GM23338 (cell line): ENCODE data around the gene HSF2BP. TPM values are rescaled to one million over a fixed set of nuclear protein-coding genes. Genes with fewer than 3 reads are reported as not detected.
"Not testable (repeated sequence)": the region's sequence is repeated elsewhere in the genome, so short reads cannot be mapped to it uniquely, and the experiment has no call there.

ENCODE experiments used
- ATAC-seq: fragments of 200-7000 bp; cut with Tn5 transposase; 3 replicates; pipeline ENCODE4 v1.9.1; 2020
- DNase-seq: peaks from one replicate; pipeline ENCODE4 v3.0.0-alpha.2; 2015; ENCODE audit warnings: low spot score
- H2AFZ ChIP-seq: fragments of 200-600 bp; sonication (generic); 2 replicates; pipeline ENCODE4 v1.8.0; 2016; ENCODE audit warnings: antibody characterized with exemption, mild to moderate bottlenecking, moderate library complexity
- H3F3A ChIP-seq: fragments of 200-600 bp; sonication (generic); replicated peaks from 2 replicates; pipeline ENCODE4 v1.8.0; 2017; ENCODE audit warnings: antibody characterized with exemption, mixed run types, low read depth
- H3K27ac ChIP-seq: fragments of 200-600 bp; sonication (generic); 2 replicates; pipeline ENCODE4 v1.6.1; 2016; ENCODE audit warnings: low read depth
- H3K27me3 ChIP-seq: fragments of 200-600 bp; sonication (generic); 2 replicates; pipeline ENCODE4 v1.8.0; 2016; ENCODE audit warnings: mild to moderate bottlenecking, mixed run types, moderate library complexity; ENCODE audit not compliant: insufficient read depth
- H3K36me3 ChIP-seq: fragments of 200-600 bp; sonication (generic); 2 replicates; pipeline ENCODE4 v1.8.0; 2016; ENCODE audit warnings: mild to moderate bottlenecking; ENCODE audit not compliant: insufficient read depth
- H3K4me1 ChIP-seq: fragments of 200-600 bp; sonication (generic); 2 replicates; pipeline ENCODE4 v1.8.0; 2016; ENCODE audit warnings: mild to moderate bottlenecking, moderate library complexity; ENCODE audit not compliant: insufficient read depth
- H3K4me2 ChIP-seq: fragments of 200-600 bp; sonication (generic); 2 replicates; pipeline ENCODE4 v1.7.1; 2017; ENCODE audit warnings: mixed run types
- H3K4me3 ChIP-seq: fragments of 200-600 bp; sonication (generic); 2 replicates; pipeline ENCODE4 v1.6.1; 2016; ENCODE audit warnings: mixed run types
- H3K79me2 ChIP-seq: fragments of 200-600 bp; sonication (generic); replicated peaks from 2 replicates; pipeline ENCODE4 v1.8.0; 2017; ENCODE audit warnings: mild to moderate bottlenecking; ENCODE audit not compliant: insufficient read depth
- H3K9me2 ChIP-seq: fragments of 200-600 bp; sonication (generic); 2 replicates; pipeline ENCODE4 v1.8.0; 2017; ENCODE audit not compliant: insufficient read depth
- H4K20me1 ChIP-seq: fragments of 200-600 bp; sonication (generic); replicated peaks from 2 replicates; pipeline ENCODE4 v1.8.0; 2017; ENCODE audit warnings: mild to moderate bottlenecking; ENCODE audit not compliant: insufficient read depth
- H3K27ac Mint-ChIP-seq: 2 replicates; pipeline ENCODE4 v1.8.0; 2020; ENCODE audit warnings: inconsistent platforms, mild to moderate bottlenecking, moderate library complexity, mixed read lengths
- H3K27me3 Mint-ChIP-seq: 3 replicates; pipeline ENCODE4 v1.8.0; 2022; ENCODE audit warnings: low read depth, mild to moderate bottlenecking, moderate library complexity, mixed read lengths, inconsistent platforms; ENCODE audit not compliant: insufficient read depth, poor library complexity
- H3K36me3 Mint-ChIP-seq: 3 replicates; pipeline ENCODE4 v1.8.0; 2021; ENCODE audit warnings: low read depth, mild to moderate bottlenecking, inconsistent platforms, moderate library complexity, mixed read lengths
- H3K4me1 Mint-ChIP-seq: 3 replicates; pipeline ENCODE4 v1.8.0; 2020; ENCODE audit warnings: mild to moderate bottlenecking, inconsistent platforms, mixed read lengths
- H3K4me3 Mint-ChIP-seq: 3 replicates; pipeline ENCODE4 v1.8.0; 2021; ENCODE audit warnings: moderate library complexity, mild to moderate bottlenecking, inconsistent platforms, mixed read lengths
- H3K9me3 Mint-ChIP-seq: 3 replicates; pipeline ENCODE4 v1.8.0; 2020; ENCODE audit warnings: moderate library complexity, mild to moderate bottlenecking, inconsistent platforms, mixed read lengths
- polyA plus RNA-seq: library from polyadenylated mRNA; unstranded; fragments of >200 nt; fragmentation: Nextera tagmentation; extraction: Ambion mirVana; gene quantifications from 2 replicates; pipeline ENCODE4 v1.2.1, GENCODE V29; 2016
- total RNA-seq: library from RNA; depleted of rRNA; stranded (reverse); fragments of >200 nt; shearing (Covaris generic); gene quantifications from 2 replicates; pipeline ENCODE4 v1.2.3, GENCODE V29; 2014

Gene HSF2BP
- total and polyA plus RNA-seq, 2 experiments from 2014 or later, result 0.78 to 2.0 TPM

DNA sequence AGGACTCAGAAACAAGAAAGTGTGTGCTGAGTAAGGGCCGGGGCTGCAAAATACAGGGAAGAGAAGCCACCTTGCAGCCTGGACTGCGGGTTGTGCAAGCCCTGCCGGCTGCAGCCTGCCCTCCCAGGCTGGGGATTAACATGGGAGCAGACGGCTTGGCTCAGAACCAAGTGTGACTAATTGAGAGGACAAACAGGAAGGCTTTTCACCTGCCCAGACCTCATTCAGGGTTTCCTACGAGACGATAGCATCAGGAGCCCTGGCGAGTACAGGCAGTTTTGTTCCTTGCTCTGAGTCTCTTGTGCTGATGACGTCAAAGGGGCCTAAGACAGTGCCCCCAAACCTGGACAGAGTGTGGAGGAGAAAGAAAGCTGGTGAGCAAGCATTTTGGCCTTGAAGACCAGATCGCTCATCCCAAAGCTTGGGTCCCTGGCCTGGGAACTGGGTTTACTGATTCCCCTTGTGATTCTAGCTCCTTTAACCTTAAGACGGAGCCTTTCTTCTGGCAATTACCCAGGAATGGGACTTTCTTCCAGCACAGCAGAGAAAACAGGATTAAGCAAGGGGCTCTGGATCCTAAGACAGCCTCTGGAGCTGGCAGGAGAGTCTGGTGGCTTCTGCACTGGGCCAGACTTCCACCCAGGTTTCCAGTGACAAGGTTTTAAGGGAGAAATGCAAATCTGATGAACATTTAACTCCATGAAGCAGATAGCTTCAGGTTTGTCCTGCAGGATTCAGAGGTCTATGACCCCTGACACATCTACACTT is 142.2 kb downstream of the HSF2BP start:
- not testable (repeated sequence) for H3K27ac ChIP-seq, H3K4me2 ChIP-seq, H3K9me3 Mint-ChIP-seq, H3K27me3 ChIP-seq, H3K4me3 Mint-ChIP-seq, DNase-seq, H2AFZ ChIP-seq, H3K79me2 ChIP-seq, H3K4me3 ChIP-seq, H3K4me1 Mint-ChIP-seq, H3F3A ChIP-seq, ATAC-seq, H3K27ac Mint-ChIP-seq, H3K36me3 ChIP-seq, H3K36me3 Mint-ChIP-seq, H3K4me1 ChIP-seq, H3K9me2 ChIP-seq, H3K27me3 Mint-ChIP-seq, H4K20me1 ChIP-seq

DNA sequence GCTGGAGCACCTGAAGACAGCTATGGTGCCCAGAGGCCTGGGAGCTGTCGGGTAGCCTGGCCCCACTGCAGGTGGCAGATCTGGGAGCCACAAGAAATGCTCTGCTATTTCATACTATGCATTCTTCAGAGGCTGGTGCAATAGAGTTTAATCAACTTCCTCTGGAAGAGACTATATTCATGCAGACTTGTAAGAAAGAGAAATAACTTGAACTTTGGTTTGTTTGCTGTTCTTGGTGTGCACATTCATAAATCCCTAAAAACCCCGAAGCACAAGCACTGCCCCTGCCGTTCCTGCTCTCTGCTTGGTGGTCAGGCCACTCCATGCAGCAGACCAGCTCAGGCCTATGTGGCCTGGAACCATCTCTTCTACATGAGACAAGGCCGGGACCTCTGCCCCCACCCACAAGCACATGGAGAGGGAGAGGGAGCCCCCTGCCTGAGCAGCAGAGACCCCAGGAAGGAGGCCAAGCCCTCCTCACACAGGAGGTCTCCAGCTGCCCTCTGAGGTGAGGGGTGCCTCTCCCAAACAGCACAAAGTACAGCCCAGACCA is 142.9 kb downstream of the HSF2BP start:
- not testable (repeated sequence) for H3K4me3 Mint-ChIP-seq, H3K36me3 ChIP-seq, H3K4me1 ChIP-seq, ATAC-seq, H3K27me3 ChIP-seq, H3K4me1 Mint-ChIP-seq, H3K4me2 ChIP-seq, H2AFZ ChIP-seq, H3K79me2 ChIP-seq, H3K9me3 Mint-ChIP-seq, H4K20me1 ChIP-seq, H3F3A ChIP-seq, H3K36me3 Mint-ChIP-seq, H3K4me3 ChIP-seq, H3K27me3 Mint-ChIP-seq, DNase-seq, H3K9me2 ChIP-seq, H3K27ac Mint-ChIP-seq, H3K27ac ChIP-seq

DNA sequence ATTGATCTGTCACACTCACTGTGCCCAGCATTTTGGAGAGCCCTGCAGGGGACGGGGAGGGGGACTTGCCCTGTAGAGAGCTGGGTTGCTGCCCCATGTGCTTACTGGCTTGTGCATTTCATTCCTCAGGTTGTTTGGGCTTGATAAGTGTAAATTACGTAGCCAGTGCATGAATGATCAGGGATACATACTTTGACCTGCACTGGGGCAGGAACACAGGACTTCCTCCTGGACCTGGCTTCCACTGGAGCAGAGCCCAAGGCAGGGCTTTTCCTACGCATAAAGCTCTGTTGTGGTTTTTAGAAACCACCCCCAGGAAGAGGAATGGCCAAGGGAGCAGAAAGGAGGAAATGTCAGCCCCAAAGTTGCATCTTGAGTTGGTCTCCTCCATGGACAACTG is 144.5 kb downstream of the HSF2BP start:
- not testable (repeated sequence) for H3K27ac Mint-ChIP-seq, H3K79me2 ChIP-seq, H3K36me3 ChIP-seq, H3K9me3 Mint-ChIP-seq, H3K4me3 ChIP-seq, H3K4me3 Mint-ChIP-seq, H2AFZ ChIP-seq, H3K4me2 ChIP-seq, H3K9me2 ChIP-seq, H3K27ac ChIP-seq, ATAC-seq, H3K4me1 Mint-ChIP-seq, H3K4me1 ChIP-seq, H3K36me3 Mint-ChIP-seq, DNase-seq, H3F3A ChIP-seq, H3K27me3 Mint-ChIP-seq, H4K20me1 ChIP-seq, H3K27me3 ChIP-seq

DNA sequence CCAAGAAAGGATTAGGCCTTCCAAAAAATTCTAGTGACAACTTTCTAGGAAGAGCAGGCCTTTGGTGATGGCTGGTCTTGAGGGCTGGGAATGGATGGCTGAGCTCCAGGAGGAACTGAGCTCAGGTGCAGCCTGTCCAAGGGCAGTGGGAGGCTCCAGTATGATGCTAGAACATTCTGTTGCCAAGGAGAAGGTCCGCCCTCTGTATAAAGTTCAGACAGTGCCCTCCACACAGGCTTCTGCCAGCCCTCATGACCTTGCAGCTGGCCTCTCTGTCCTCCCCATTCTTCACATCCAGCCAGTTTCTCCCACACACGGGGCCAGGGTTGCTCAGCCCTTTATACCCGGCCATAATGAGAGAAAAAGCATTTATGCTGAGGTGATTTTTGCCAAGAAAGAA is 146.3 kb downstream of the HSF2BP start:
- H3K27ac ChIP-seq, H3K36me3 ChIP-seq, H3K79me2 ChIP-seq, H3K4me1 Mint-ChIP-seq, H3K36me3 Mint-ChIP-seq, H3K4me3 ChIP-seq, H3K4me3 Mint-ChIP-seq, H3K9me2 ChIP-seq, H3K9me3 Mint-ChIP-seq, H3K4me1 ChIP-seq, H3K4me2 ChIP-seq, H3K27me3 ChIP-seq, ATAC-seq, H2AFZ ChIP-seq, H3K27ac Mint-ChIP-seq, H3K27me3 Mint-ChIP-seq, DNase-seq, H4K20me1 ChIP-seq, H3F3A ChIP-seq: not testable (repeated sequence)

DNA sequence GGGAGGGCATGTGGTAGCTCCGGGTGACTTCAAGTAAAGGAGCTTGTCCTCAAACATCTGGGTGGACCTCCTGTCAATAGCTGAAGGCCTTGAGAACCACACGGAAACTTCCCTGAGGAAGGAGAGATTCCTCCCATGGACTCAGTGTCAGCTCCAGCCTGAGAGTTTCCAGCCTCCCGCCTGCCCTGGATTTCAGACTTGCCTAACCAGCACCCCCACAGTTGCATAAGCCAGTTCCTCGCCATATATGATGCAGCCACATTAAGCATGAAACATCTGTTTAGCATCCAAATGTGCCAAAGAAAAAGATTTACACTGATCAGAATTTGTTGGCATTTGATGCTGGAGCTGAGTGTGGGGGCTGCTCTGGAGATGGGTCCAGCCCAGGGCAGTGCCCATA is 148.1 kb downstream of the HSF2BP start:
- H3K4me3 ChIP-seq, H3K9me3 Mint-ChIP-seq, H3K4me3 Mint-ChIP-seq, H3K4me1 Mint-ChIP-seq, H3K4me1 ChIP-seq, H3K9me2 ChIP-seq, H3K4me2 ChIP-seq, ATAC-seq, H3K27me3 Mint-ChIP-seq, H3F3A ChIP-seq, H3K27ac Mint-ChIP-seq, H3K36me3 ChIP-seq, H3K27me3 ChIP-seq, DNase-seq, H3K36me3 Mint-ChIP-seq, H2AFZ ChIP-seq, H4K20me1 ChIP-seq, H3K27ac ChIP-seq, H3K79me2 ChIP-seq: not testable (repeated sequence)

DNA sequence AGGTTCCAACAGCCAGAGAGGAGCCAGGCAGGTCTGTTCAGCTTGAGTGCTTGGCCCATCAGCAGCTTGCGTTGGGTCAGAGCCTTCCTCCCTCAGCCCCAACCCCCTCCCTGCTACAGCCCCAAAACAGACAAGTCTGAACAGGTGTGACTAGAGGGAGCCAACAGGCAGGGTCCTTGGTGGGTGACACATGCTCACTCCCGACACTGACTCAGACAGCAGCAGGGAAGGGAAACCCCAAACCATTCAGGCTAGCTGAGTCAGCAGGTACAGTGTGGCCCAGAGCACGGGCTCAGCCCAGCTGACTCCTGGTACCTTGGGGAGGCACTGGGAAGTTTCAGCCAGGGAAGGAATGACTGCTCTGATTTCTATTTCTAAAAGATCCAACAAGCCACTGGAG is 148.6 kb downstream of the HSF2BP start:
- H2AFZ ChIP-seq, H3K27ac ChIP-seq, ATAC-seq, H4K20me1 ChIP-seq, H3K27me3 Mint-ChIP-seq, H3K4me1 Mint-ChIP-seq, H3F3A ChIP-seq, H3K79me2 ChIP-seq, H3K4me1 ChIP-seq, DNase-seq, H3K27ac Mint-ChIP-seq, H3K4me3 Mint-ChIP-seq, H3K27me3 ChIP-seq, H3K36me3 Mint-ChIP-seq, H3K9me3 Mint-ChIP-seq, H3K4me3 ChIP-seq, H3K9me2 ChIP-seq, H3K36me3 ChIP-seq, H3K4me2 ChIP-seq: not testable (repeated sequence)
